H1 (cell line): Measurements from ENCODE around the gene OR7A10. TPM values are rescaled to one million over a fixed set of nuclear protein-coding genes. Genes with fewer than 3 reads are reported as not detected.

Experiments
- CTCF ChIA-PET: fragments of 300-600 bp; sonication (Branson Sonifier 250); formaldehyde crosslinking; loops from one replicate; lab custom pipeline; 2021; ENCODE audit not compliant: partially characterized antibody; lab: Charles Lee
- POLR2A ChIA-PET: fragments of 300-600 bp; sonication (Branson Sonifier 250); formaldehyde crosslinking; loops from one replicate; lab custom pipeline; 2021; ENCODE audit warnings: inconsistent platforms; ENCODE audit not compliant: partially characterized antibody; lab: Charles Lee
- DNase-seq, 2 experiments: peaks; one replicate each; pipeline versions ENCODE4 v3.0.0 to v3.0.0-alpha.2; 2010 to 2022; ENCODE audit warnings: low spot score in 2 of 2, low read depth in 1 of 2, mixed read lengths in 1 of 2
- FAIRE-seq: peaks from 2 replicates; lab custom pipeline; 2011; peaks lifted over from hg19 to GRCh38; lab: Jason Lieb, UNC
- H2AFZ ChIP-seq: 2 replicates; pipeline ENCODE4 v1.8.1; 2012; ENCODE audit warnings: low read length, inconsistent platforms
- H2AK5ac ChIP-seq: 2 replicates; pipeline ENCODE4 v1.6.1; 2013; ENCODE audit warnings: low read depth, low read length
- H2BK120ac ChIP-seq: replicated peaks from 2 replicates; pipeline ENCODE3; 2013; ENCODE audit warnings: low read depth, low read length, inconsistent platforms
- H2BK12ac ChIP-seq: 2 replicates; pipeline ENCODE4 v1.6.1; 2013; ENCODE audit warnings: low read depth, low read length
- H2BK15ac ChIP-seq: 2 replicates; pipeline ENCODE4 v1.6.1; 2013; ENCODE audit warnings: low read length
- H2BK20ac ChIP-seq: 2 replicates; pipeline ENCODE4 v1.6.1; 2013; ENCODE audit warnings: low read length
- H2BK5ac ChIP-seq: 2 replicates; pipeline ENCODE4 v1.6.1; 2013; ENCODE audit warnings: low read depth, low read length
- H3K14ac ChIP-seq: 2 replicates; pipeline ENCODE4 v1.6.1; 2013; ENCODE audit warnings: inconsistent platforms; ENCODE audit not compliant: insufficient read length
- H3K18ac ChIP-seq: 2 replicates; pipeline ENCODE4 v1.6.1; 2013; ENCODE audit warnings: low read length; ENCODE audit errors: extremely low read depth
- H3K23ac ChIP-seq: 2 replicates; pipeline ENCODE4 v1.6.1; 2013; ENCODE audit warnings: inconsistent platforms; ENCODE audit not compliant: insufficient read length
- H3K23me2 ChIP-seq: 2 replicates; pipeline ENCODE4 v1.6.1; 2013; ENCODE audit warnings: low read depth, low read length
- H3K27ac ChIP-seq: 2 replicates; pipeline ENCODE4 v1.6.1; 2011; ENCODE audit warnings: low read depth, low read length, inconsistent platforms
- H3K27me3 ChIP-seq, 4 experiments: replicated peaks in 1 of 4; 1 replicate in 1 of 4; 2 replicates in 3 of 4; pipeline versions ENCODE4 v1.6.1 to v1.8.1; 2011 to 2013; ENCODE audit warnings: low read length in 3 of 4, mild to moderate bottlenecking in 3 of 4, inconsistent platforms in 2 of 4, mixed read lengths in 2 of 4, moderate library complexity in 1 of 4; ENCODE audit not compliant: control insufficient read depth in 3 of 4, insufficient read depth in 3 of 4; ENCODE audit errors: extremely low read depth in 1 of 4
- H3K36me3 ChIP-seq, 4 experiments: 2 replicates each; pipeline versions ENCODE4 v1.6.1 to v1.8.1; 2011 to 2013; ENCODE audit warnings: mild to moderate bottlenecking in 4 of 4, low read length in 3 of 4, moderate library complexity in 2 of 4, control low read depth in 1 of 4, inconsistent platforms in 1 of 4; ENCODE audit not compliant: insufficient read depth in 4 of 4, control insufficient read depth in 2 of 4
- H3K4ac ChIP-seq: replicated peaks from 2 replicates; pipeline ENCODE3; 2013; ENCODE audit warnings: low read length, low read depth, mixed read lengths, inconsistent platforms; ENCODE audit not compliant: insufficient read length
- H3K4me1 ChIP-seq, 4 experiments: replicated peaks in 1 of 4; 1 replicate in 1 of 4; 2 replicates in 3 of 4; pipeline versions ENCODE4 v1.6.1 to v1.8.1; 2011 to 2013; ENCODE audit warnings: low read length in 3 of 4, inconsistent platforms in 2 of 4, mixed read lengths in 1 of 4; ENCODE audit not compliant: insufficient read depth in 4 of 4, control insufficient read depth in 3 of 4
- H3K4me2 ChIP-seq, 2 experiments: 2 replicates each; pipeline versions ENCODE4 v1.6.1 to v1.8.1; 2011 to 2013; ENCODE audit warnings: low read depth in 2 of 2, low read length in 2 of 2, control low read depth in 1 of 2, inconsistent platforms in 1 of 2, mild to moderate bottlenecking in 1 of 2; ENCODE audit not compliant: insufficient read depth in 1 of 2
- H3K4me3 ChIP-seq, 4 experiments: fragments of 200-600, 300-600 bp in 1 of 4; sonication (generic), shearing (Covaris generic), sonication (Bioruptor Twin) in 1 of 4; 2 replicates each; pipeline versions ENCODE4 v1.5.1 to v1.8.1; 2011 to 2016; ENCODE audit warnings: low read length in 4 of 4, low read depth in 3 of 4, control low read depth in 2 of 4, inconsistent platforms in 2 of 4, mild to moderate bottlenecking in 2 of 4, mixed read lengths in 1 of 4, moderate library complexity in 1 of 4; ENCODE audit not compliant: insufficient read depth in 2 of 4; ENCODE audit errors: extremely low read depth in 1 of 4
- H3K56ac ChIP-seq: replicated peaks from 2 replicates; pipeline ENCODE3; 2013; ENCODE audit warnings: low read depth, mild to moderate bottlenecking, mixed read lengths, low read length, inconsistent platforms; ENCODE audit not compliant: insufficient read length
- H3K79me1 ChIP-seq: 2 replicates; pipeline ENCODE4 v1.6.1; 2013; ENCODE audit warnings: low read depth, low read length, control low read depth
- H3K79me2 ChIP-seq, 2 experiments: 2 replicates each; pipeline versions ENCODE4 v1.6.1 to v1.8.1; 2012 to 2013; ENCODE audit warnings: low read length in 2 of 2, mild to moderate bottlenecking in 2 of 2, inconsistent platforms in 1 of 2; ENCODE audit not compliant: insufficient read depth in 2 of 2, control insufficient read depth in 1 of 2
- H3K9ac ChIP-seq, 4 experiments: replicated peaks in 1 of 4; 1 replicate in 1 of 4; 2 replicates in 3 of 4; pipeline versions ENCODE4 v1.6.1 to v1.8.1; 2011 to 2013; ENCODE audit warnings: low read depth in 3 of 4, low read length in 3 of 4, control low read depth in 2 of 4, mild to moderate bottlenecking in 2 of 4, moderate library complexity in 2 of 4, inconsistent platforms in 1 of 4; ENCODE audit errors: extremely low read depth in 1 of 4
- H3K9me3 ChIP-seq, 2 experiments: 2 replicates each; pipeline versions ENCODE4 v1.6.1 to v1.8.1; 2012 to 2013; ENCODE audit warnings: mild to moderate bottlenecking in 2 of 2, moderate library complexity in 2 of 2, control low read depth in 1 of 2, inconsistent platforms in 1 of 2, low read depth in 1 of 2, low read length in 1 of 2, mixed read lengths in 1 of 2; ENCODE audit not compliant: insufficient read depth in 2 of 2
- H4K20me1 ChIP-seq, 2 experiments: replicated peaks in 1 of 2; 2 replicates each; pipeline versions ENCODE3 to v1.8.1; 2011 to 2013; ENCODE audit warnings: inconsistent platforms in 2 of 2, low read length in 2 of 2, mild to moderate bottlenecking in 1 of 2; ENCODE audit not compliant: insufficient read depth in 2 of 2, control insufficient read depth in 1 of 2
- H4K5ac ChIP-seq: 2 replicates; pipeline ENCODE4 v1.6.1; 2013; ENCODE audit warnings: low read length, low read depth, mixed read lengths, inconsistent platforms; ENCODE audit not compliant: insufficient read length
- H4K8ac ChIP-seq: 2 replicates; pipeline ENCODE4 v1.8.0; 2013; ENCODE audit warnings: mild to moderate bottlenecking, moderate library complexity, low read length, inconsistent platforms; ENCODE audit not compliant: insufficient read depth; ENCODE audit errors: extremely low read depth
- H4K91ac ChIP-seq: replicated peaks from 2 replicates; pipeline ENCODE3; 2013; ENCODE audit warnings: low read length, mixed read lengths, inconsistent platforms; ENCODE audit not compliant: insufficient read length
- EP300 ChIP-seq, 2 experiments: IDR thresholded peaks; 1 replicate in 1 of 2; 2 replicates in 1 of 2; pipeline ENCODE4 v1.6.1; 2011 to 2012; ENCODE audit warnings: low read depth in 2 of 2, low read length in 2 of 2, mild to moderate bottlenecking in 2 of 2, borderline replicate concordance in 1 of 2, inconsistent platforms in 1 of 2, moderate library complexity in 1 of 2
- GTF2F1 ChIP-seq: IDR thresholded peaks from 2 replicates; pipeline ENCODE4 v1.6.1; 2012; ENCODE audit warnings: low read depth, low read length, improper control_type of control experiment, borderline replicate concordance
- KDM5A ChIP-seq: fragments of 200-600 bp; IDR thresholded peaks from 2 replicates; pipeline ENCODE4 v1.7.1; 2012; ENCODE audit warnings: mild to moderate bottlenecking, low read length, inconsistent platforms, mixed read lengths
- POU5F1 ChIP-seq: IDR thresholded peaks from 2 replicates; pipeline ENCODE4 v1.6.1; 2011; ENCODE audit warnings: low read depth, mild to moderate bottlenecking, low read length, moderate library complexity
- SIRT6 ChIP-seq: IDR thresholded peaks from one replicate; pipeline ENCODE4 v1.7.1; 2012; ENCODE audit warnings: low read length, inconsistent platforms
- TEAD4 ChIP-seq: IDR thresholded peaks from 2 replicates; pipeline ENCODE4 v1.6.1; 2012; ENCODE audit warnings: low read depth, low read length, inconsistent platforms, mixed read lengths
- WGBS, 2 experiments: shearing (Covaris generic) in 1 of 2; methylation state at CpG; one replicate each; pipeline versions ENCODE4 v1.1.6 to v1.1.7; 2013 to 2015; ENCODE audit warnings: low lambda C conversion rate in 2 of 2, mixed read lengths in 2 of 2, inconsistent platforms in 1 of 2, low coverage in 1 of 2, missing lambda C conversion rate in 1 of 2; ENCODE audit not compliant: insufficient replicate concordance in 2 of 2, insufficient coverage in 1 of 2, insufficient read length in 1 of 2; ENCODE audit errors: extremely low coverage in 1 of 2, missing lambda C conversion rate in 1 of 2; 5-methylcytosine and 5-hydroxymethylcytosine counted together
- polyA plus RNA-seq, 7 experiments: library from polyadenylated mRNA; depleted of rRNA in 3 of 7; stranded (reverse) in 5 of 7; unstranded in 2 of 7; fragments of >200 nt in 5 of 7; fragments of 200-250 nt in 2 of 7; gene quantifications; 1 replicate in 5 of 7; 2 replicates in 1 of 7; 4 replicates in 1 of 7; pipeline versions ENCODE4 v1.2.1 to v1.2.3, GENCODE V29; 2011 to 2013; ENCODE audit warnings: missing spikeins in 2 of 7, mixed read lengths in 2 of 7
- total RNA-seq: library from RNA; stranded (reverse); fragmentation: NEBNext Ultra II Directional; extraction: Animal tissue kit (Norgen Biotek cat#: 25700); gene quantifications from 2 replicates; pipeline ENCODE4 v1.2.1, GENCODE V29; 2021

Gene OR7A10
- total and polyA plus RNA-seq, 2 of the 8 experiments (the other 6 are each of a cell fraction or from before 2014, with no cell fraction given) = not detected

GRCh38 chr19:14814982-14815652 is 33.6 kb downstream of the OR7A10 start:
- no peak overlapping the region for H3K18ac ChIP-seq
- H2BK20ac ChIP-seq = no peak overlapping the region
- H3K4ac ChIP-seq = no peak overlapping the region
- no peak overlapping the region for H2BK120ac ChIP-seq
- H3K79me1 ChIP-seq = no peaks in the 10 kb centered on the region
- H3K4me1 ChIP-seq = no peaks in the 10 kb centered on the region
- DNase-seq = no peak
- no peak overlapping the region for H2BK5ac ChIP-seq
- H2BK15ac ChIP-seq = no peak overlapping the region
- no peak overlapping the region for H4K8ac ChIP-seq
- TF ChIP-seq TEAD4 = no peak
- TF ChIP-seq POU5F1 = no peak
- no peak for TF ChIP-seq SIRT6
- no peak for TF ChIP-seq GTF2F1
- TF ChIP-seq EP300 (IDR thresholded peaks at IDR 0.05; ENCODE audit: borderline replicate concordance in 1 of 2, low read depth in 2 of 2, low read length in 2 of 2) = no peak
- no peak for TF ChIP-seq KDM5A
- no peaks in the 10 kb centered on the region for H4K20me1 ChIP-seq
- no peak for FAIRE-seq
- no peak overlapping the region for H3K14ac ChIP-seq
- no peak overlapping the region for H3K56ac ChIP-seq
- H2AFZ ChIP-seq = no peak overlapping the region
- H3K4me3 ChIP-seq = no peak overlapping the region
- 63% methylated on average over 2 of the region's 2 CpGs; no CpG with 5 or more reads in 1 of the 2 experiments for WGBS, 2 experiments
- H3K36me3 ChIP-seq = no peaks in the 10 kb centered on the region
- H3K27ac ChIP-seq = no peak overlapping the region
- H3K23ac ChIP-seq = no peak overlapping the region
- CTCF ChIA-PET = no interaction called here
- no peak overlapping the region for H3K9ac ChIP-seq
- no peak overlapping the region for H2AK5ac ChIP-seq
- no peak overlapping the region for H2BK12ac ChIP-seq
- no peaks in the 10 kb centered on the region for H3K79me2 ChIP-seq
- POLR2A ChIA-PET = no interaction called here
- no peak overlapping the region for H3K4me2 ChIP-seq
- H3K9me3 ChIP-seq = peaks cover 40 to 44% of the 10 kb centered on the region in 2 experiments
- no peak overlapping the region for H4K91ac ChIP-seq
- H3K23me2 ChIP-seq = no peaks in the 10 kb centered on the region
- H3K27me3 ChIP-seq = no peaks in the 10 kb centered on the region
- no peak overlapping the region for H4K5ac ChIP-seq
